Astrocyte (in vitro differentiated cells and primary cell): Measurements from ENCODE around the gene CYLD.

ENCODE experiments used
- EZH2 ChIP-seq: IDR thresholded peaks from 2 replicates; pipeline ENCODE4 v1.6.1; 2012; ENCODE audit warnings: mild to moderate bottlenecking, low read length, inconsistent platforms; ENCODE audit not compliant: insufficient read depth
- TF ChIP-seq, protein P1 (sequence below): IDR thresholded peaks from 2 replicates; pipeline ENCODE4 v1.5.1; 2011; ENCODE audit warnings: low read depth, mild to moderate bottlenecking, inconsistent platforms, low read length, moderate library complexity; ENCODE audit not compliant: insufficient read depth

DNA sequence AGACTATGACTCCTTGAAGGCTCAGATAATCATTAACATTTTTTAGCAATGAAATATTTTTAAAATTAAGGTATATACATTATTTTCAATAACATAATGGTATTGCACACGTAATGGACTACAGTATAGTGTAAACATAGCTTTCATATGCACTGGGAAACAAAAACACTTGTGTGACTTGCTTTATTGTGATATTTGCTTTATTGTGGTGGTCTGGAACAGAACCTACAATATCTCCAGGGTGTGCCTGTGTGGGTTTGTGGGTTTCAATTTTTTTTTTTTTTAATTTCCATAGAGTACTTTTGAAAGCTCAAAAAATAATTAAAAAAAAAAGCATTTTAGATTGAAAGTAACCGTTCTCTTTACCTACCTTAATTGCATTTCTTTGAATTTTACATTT lies 25.3 kb downstream of the CYLD start:
- no peak for TF ChIP-seq EZH2
- TF ChIP-seq, protein P1, sequence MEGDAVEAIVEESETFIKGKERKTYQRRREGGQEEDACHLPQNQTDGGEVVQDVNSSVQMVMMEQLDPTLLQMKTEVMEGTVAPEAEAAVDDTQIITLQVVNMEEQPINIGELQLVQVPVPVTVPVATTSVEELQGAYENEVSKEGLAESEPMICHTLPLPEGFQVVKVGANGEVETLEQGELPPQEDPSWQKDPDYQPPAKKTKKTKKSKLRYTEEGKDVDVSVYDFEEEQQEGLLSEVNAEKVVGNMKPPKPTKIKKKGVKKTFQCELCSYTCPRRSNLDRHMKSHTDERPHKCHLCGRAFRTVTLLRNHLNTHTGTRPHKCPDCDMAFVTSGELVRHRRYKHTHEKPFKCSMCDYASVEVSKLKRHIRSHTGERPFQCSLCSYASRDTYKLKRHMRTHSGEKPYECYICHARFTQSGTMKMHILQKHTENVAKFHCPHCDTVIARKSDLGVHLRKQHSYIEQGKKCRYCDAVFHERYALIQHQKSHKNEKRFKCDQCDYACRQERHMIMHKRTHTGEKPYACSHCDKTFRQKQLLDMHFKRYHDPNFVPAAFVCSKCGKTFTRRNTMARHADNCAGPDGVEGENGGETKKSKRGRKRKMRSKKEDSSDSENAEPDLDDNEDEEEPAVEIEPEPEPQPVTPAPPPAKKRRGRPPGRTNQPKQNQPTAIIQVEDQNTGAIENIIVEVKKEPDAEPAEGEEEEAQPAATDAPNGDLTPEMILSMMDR: no peak
